ENCODE measurements around the gene SRP54.

The SRP54 gene

DNA sequence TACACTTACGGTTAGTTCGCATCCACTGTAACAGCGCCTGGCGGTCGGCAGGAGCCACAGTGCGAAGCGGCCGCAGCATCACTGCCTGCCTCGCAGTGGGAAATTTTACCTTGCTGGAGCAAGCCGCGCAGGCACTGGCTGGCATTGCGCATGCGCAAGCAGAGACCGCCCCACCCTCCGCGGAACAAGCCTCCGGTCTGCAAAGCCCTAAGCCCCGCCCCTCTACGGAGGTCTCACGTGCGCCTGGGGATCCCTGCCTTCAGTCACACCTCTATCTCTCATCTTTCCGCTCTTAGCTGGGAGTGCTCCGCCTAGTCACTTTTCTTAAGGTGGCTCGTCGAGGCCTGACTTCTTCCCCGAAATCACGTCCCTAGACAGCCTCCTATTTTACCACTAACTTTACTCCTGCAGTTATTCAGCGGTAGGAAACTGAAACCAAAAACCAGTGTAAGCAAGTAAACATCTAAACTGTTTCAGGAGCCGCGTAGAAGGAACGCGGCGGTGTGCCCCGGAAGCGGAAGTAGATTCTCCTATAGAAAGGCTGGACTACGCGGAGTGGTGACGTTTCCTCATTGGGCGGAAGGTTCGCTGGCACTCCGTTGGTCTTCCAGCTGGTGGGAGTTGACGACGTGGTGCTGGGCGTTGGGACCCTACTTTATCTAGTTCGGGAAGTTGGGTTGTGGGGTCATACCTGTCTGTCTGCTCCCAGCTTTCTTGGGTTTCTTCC lies at the start of gene SRP54:
Gene SRP54 (plus strand): TSS at position 572 of the 727 bp plus-strand sequence. CDS start 13,718 bp downstream, outside the sequence.
- peak within 1 kb of the TSS; percentile 97 for H3K4me3 ChIP-seq (ENCODE audit: low read depth, low read length)
- TF ChIP-seq, protein P1, sequence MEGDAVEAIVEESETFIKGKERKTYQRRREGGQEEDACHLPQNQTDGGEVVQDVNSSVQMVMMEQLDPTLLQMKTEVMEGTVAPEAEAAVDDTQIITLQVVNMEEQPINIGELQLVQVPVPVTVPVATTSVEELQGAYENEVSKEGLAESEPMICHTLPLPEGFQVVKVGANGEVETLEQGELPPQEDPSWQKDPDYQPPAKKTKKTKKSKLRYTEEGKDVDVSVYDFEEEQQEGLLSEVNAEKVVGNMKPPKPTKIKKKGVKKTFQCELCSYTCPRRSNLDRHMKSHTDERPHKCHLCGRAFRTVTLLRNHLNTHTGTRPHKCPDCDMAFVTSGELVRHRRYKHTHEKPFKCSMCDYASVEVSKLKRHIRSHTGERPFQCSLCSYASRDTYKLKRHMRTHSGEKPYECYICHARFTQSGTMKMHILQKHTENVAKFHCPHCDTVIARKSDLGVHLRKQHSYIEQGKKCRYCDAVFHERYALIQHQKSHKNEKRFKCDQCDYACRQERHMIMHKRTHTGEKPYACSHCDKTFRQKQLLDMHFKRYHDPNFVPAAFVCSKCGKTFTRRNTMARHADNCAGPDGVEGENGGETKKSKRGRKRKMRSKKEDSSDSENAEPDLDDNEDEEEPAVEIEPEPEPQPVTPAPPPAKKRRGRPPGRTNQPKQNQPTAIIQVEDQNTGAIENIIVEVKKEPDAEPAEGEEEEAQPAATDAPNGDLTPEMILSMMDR (IDR thresholded peaks at IDR 0.05; ENCODE audit: low read depth, low read length, missing control alignments) = peak; percentile 24
- DNase-seq (ENCODE audit: low read depth) = peak; percentile 96
- in situ Hi-C loops (cut with HindIII; ENCODE audit: low sequenced_read_pairs) = no loop called here

DNA sequence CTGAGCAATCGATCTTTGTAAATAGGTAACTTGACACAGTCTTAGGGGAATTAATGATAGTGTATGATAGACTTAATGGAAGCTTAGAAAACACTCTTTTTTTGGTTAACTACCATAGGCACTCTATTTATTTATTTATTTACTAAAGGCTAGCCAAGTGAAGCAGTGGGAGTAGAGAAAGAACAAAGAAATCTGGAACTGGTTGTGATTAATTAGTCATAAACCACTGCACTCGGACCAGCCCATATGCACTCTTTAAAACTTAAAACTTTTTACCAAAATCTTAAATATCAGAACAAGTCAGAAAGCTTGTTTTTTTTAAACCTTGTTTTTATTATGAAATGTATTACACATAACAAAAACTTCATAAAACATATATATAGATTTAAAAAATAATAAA lies 49.5 kb upstream of the SRP54 start:
- in situ Hi-C loops (cut with HindIII; ENCODE audit: low sequenced_read_pairs) = no loop called here
- TF ChIP-seq, protein P1 (IDR thresholded peaks at IDR 0.05; ENCODE audit: low read depth, low read length, missing control alignments) = no peak
- H3K4me3 ChIP-seq (ENCODE audit: low read depth, low read length) = no peak overlapping the region
- DNase-seq (ENCODE audit: low read depth) = no peak

- no peak for DNase-seq (ENCODE audit: low read depth)
- in situ Hi-C loops (cut with HindIII; ENCODE audit: low sequenced_read_pairs) = no loop called here
- no peak overlapping the region for H3K4me3 ChIP-seq (ENCODE audit: low read depth, low read length)
- TF ChIP-seq, protein P1 (IDR thresholded peaks at IDR 0.05; ENCODE audit: low read depth, low read length, missing control alignments) = no peak
These were observed 47.3 kb upstream of the SRP54 start for GRCh38 chr14:34935488-34935887.

DNA sequence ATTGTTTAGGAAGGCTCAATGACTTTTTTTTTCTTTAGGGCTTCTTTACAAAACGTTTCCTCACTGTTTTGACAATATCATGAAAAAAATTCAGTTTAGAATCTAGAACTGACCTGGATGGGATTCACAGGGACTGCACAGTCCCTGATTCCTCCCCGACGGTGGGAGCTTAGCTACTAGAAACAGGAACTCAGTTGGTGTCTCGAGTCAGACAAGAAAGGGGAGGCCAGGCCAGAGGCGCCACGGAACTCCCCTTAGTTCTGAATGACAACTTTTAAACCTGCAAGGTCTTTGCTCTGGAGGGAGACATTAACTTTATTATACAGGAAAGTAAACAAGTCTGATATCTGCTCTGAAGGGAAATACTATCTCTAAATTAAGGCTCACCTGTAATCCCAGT lies 45.4 kb upstream of the SRP54 start:
- in situ Hi-C loops (cut with HindIII; ENCODE audit: low sequenced_read_pairs) = no loop called here
- DNase-seq (ENCODE audit: low read depth) = no peak
- TF ChIP-seq, protein P1 (IDR thresholded peaks at IDR 0.05; ENCODE audit: low read depth, low read length, missing control alignments) = no peak
- H3K4me3 ChIP-seq (ENCODE audit: low read depth, low read length) = no peak overlapping the region

DNA sequence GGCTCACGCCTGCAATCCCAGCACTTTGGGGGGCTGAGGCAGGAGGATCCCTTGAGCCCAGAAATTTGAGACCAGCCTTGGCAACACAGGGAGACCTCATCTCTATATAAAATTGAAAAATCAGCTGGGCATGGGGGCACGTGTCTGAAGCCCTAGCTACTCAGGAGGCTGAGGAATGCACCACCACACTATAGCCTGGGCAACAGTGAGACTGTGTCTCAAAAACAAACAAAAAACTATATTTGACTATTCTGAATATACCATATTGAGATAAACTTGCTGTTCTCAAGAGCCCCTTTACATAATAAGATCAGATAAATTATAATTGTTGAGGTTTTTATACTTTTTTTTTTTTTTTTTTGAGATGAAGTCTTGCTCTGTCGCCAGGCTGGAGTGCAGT lies 44.9 kb upstream of the SRP54 start:
- TF ChIP-seq, protein P1 (IDR thresholded peaks at IDR 0.05; ENCODE audit: low read depth, low read length, missing control alignments) = no peak
- H3K4me3 ChIP-seq (ENCODE audit: low read depth, low read length) = no peak overlapping the region
- in situ Hi-C loops (cut with HindIII; ENCODE audit: low sequenced_read_pairs) = no loop called here
- no peak for DNase-seq (ENCODE audit: low read depth)

DNA sequence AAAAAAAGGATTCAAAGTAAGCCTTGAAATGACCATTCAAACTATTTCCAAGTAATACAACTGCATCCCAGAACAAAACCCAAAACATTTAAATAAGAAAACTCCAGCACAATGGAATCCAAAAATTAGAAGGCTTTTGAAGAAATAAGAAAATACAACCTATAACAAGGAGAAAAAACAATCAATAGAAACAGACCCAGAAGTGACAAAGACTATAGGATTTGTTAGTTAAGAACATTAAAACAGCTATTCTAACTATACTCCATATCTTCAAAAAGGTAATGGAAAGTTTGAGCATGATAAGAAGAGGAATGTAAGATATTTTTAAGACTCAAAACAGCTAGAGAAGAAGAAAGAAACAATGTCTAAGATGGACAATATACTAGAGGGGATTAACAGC lies 39.3 kb upstream of the SRP54 start:
- H3K4me3 ChIP-seq (ENCODE audit: low read depth, low read length) = no peak overlapping the region
- in situ Hi-C loops (cut with HindIII; ENCODE audit: low sequenced_read_pairs) = no loop called here
- TF ChIP-seq, protein P1 (IDR thresholded peaks at IDR 0.05; ENCODE audit: low read depth, low read length, missing control alignments) = no peak
- DNase-seq (ENCODE audit: low read depth) = no peak

Measured in astrocyte of the cerebellum (primary cell).